Measurements from ENCODE around the gene PSMD14.
"Not testable (repeated sequence)": the region's sequence is repeated elsewhere in the genome, so short reads cannot be mapped to it uniquely, and the experiment has no call there.

Gene PSMD14

GRCh38 chr2:161339532-161339931, 31.3 kb downstream of the PSMD14 start:
- not testable (repeated sequence) for DNase-seq

DNA sequence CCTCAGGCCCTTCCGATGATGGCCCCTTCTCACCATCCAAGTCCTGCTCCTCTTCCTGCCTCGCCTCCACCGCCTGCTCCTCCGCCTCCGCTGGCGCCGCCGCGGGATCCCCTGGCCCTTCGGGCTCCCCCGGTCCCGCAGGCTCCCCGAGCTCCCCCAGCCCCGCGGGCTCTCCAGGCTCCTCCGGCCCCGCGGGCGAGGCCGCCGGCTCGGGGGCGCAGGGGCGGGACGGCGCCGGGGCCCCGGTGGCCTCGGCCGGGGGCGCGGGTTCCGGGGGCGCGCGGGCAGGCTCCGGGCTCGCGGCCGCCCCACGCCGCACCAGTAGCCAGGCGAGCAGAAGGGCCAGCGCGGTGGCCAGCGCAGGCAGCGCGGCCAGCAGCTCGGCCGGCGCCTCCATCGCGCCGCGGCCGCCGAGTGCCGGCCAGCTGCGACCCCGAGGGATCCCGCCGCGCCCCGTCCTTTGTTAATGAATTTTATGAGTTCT, 32.7 kb downstream of the PSMD14 start:
- DNase-seq = not testable (repeated sequence)

DNA sequence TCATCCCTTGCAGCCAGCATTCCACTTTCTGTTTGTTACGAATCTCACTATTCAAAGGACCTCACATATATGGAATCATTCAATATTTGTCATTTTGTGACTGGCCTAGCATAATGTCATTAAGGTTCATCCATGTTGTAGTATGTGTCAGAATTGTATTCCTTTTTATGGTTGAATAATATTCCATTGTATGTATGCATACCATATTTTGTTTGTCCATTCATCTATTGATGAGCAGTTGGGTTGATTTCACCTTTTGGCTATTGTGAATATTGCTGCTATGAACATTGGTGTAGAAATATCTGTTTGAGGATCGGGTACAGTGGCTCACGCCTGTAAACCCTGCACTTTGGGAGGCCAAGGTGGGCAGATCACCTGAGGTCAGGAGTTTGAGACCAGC, 35.0 kb downstream of the PSMD14 start:
- no peak for DNase-seq

DNA sequence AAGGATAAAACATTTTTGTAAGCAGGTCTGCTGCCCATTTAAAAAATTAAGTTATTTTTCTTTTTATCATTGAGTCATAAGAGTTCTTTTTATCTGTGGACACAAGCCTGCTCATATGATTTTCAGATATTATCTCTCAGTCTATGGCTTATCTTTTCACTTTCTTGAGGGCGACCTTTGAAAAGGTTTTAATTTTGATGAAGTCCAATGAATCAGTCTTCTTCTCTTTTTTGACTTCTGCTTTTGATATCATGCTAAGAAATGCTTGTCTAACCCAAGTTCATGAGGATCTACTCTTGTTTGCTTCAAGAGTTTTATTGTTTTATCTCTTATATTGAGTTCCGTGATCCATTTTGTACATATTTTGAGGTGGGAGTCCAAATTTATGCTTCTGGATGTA, 36.5 kb downstream of the PSMD14 start:
- DNase-seq = no peak

DNA sequence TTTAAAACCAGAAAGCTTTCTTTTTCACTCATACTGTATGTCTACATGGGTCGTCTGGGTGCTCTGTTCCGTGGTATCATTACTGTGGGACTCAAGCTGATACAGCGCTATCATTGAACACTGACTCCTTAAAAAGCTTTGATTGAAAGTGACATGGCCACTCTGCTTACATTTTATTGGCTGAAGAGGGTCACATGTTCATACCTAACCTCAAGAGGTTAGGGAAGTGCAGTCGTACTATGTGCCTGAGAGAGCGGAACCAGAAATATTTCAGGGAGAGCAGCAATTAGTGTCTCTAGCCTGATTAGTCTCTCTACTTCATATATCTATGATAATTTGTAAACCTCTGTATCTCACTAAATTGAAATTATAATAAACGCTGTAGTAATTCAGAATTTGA, 43.5 kb downstream of the PSMD14 start:
- no peak for DNase-seq

DNA sequence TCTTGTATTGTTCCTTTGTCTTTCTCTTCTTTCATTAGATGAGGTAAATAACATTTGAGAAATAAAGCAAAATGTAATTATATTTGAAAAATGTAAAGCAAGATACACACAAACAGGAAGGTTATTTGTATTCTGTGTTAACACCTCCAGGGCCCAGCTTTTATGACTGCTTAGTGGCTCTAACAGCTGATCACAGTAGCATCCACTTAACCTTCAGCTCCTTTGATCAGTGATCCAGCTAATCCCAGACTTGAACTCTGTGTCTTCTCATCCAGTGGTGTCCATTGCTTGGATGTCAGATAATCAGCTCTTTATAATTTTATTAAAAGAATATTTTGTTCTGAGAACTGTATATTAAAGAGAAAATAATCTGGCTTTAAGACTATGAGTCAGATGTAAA, 44.5 kb downstream of the PSMD14 start:
- DNase-seq = no peak

DNA sequence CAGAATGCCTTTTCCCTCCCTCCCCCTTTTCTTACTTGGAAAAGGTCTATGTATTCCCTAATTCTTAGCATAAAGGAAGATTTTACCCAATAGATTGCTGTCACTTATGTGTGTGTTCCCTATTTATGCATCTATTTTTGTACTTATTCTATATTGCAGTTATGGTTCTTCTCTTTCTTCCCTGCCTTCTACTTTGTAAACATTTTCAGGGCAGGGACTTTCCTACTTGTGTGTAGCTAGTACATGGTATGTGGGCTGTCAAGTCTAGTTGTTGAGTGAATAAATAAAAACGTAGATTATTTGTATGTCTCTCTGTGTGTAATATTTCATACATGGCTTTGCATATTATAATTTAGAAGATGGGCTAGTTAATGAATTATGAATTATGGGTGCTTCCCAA, 45.3 kb downstream of the PSMD14 start:
- no peak for DNase-seq

DNA sequence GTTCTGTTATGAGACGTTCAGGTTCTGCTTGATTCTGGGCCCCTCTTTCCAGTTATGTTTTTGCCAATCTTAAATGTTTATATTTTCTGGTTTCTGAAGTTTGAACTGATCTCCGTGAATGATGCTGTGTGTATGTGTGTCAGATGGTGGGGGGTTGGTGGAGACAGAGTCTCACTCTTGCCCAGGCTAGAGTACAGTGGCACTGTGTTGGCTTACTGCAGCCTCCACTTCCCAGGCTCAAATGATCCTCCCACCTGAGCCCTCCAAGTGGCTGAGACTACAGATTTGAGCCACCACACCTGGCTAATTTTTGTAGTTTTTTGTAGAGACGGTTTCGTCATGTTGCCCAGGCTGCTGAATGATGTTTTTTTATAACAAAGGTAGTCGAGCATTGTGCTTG, 45.9 kb downstream of the PSMD14 start:
- no peak for DNase-seq

DNA sequence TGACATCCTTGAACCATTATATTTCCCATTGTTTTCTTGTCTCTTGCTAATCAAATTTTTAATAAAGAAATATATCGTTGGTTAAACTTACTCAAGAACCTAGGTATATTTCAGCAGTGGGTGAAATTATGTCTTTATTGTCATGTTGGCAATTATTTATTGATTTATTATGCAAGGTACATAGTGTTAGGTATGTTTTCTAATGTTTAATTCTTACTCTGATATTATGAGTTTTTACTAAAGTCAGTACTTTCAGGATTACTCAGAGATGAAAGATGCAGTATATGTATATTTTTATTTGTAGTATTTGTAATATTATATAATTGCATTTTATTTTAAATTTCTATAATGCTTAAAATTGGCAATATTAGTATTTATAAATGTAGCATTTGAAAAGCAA, 46.9 kb downstream of the PSMD14 start:
- no peak for DNase-seq

GRCh38 chr2:161355983-161356382, 47.8 kb downstream of the PSMD14 start:
- DNase-seq = no peak

DNA sequence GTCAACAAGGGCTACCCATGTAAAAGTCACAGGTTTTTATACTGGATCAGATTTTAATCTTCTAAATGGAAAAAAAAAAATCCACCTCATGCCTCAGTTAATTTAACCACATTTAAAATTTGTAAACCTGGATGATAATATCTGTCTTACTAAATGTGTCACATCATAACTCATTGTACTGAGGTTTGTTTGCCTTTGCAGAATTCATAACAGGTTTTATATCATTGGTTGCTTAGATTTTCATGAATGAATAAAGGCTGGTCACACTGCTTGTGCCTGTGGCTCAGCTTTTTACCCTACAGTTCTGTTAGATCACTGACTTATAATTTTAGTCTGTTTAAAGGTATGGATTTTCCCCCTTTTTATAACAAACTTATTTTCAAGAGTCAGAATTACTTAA, 48.9 kb downstream of the PSMD14 start:
- no peak for DNase-seq

GRCh38 chr2:161358838-161359237, 50.6 kb downstream of the PSMD14 start:
- no peak for DNase-seq

- not testable (repeated sequence) for DNase-seq
Observed at GRCh38 chr2:161360095-161360654, 52.0 kb downstream of the PSMD14 start.

DNA sequence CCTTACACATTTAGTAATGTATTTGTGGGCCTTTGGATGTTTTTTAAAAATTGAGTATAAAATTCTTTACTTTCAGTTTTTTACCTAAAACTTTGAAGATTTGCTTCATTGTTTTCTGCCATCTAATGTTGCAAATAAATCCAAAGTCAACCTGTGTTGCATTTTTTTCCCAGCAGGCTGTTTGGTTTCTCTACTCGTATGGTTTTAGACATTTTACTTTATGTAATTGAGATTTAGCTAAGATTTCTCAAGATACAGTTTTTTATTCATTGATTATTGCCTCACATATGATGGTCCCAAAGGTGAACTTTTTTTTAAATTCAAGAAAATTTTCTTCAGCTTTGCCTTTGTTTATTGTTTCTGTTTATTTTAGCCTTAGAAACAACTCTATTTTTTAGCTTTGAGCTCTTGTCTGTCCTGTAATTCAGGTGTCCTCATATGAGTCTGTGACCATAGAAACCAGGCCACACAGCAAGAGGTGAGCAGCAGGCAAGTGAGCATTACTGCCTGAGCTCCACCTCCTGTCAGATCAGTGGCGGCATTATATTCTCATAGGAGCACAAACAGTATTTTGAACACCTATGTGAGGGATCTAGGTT, 54.4 kb downstream of the PSMD14 start:
- DNase-seq = no peak

DNA sequence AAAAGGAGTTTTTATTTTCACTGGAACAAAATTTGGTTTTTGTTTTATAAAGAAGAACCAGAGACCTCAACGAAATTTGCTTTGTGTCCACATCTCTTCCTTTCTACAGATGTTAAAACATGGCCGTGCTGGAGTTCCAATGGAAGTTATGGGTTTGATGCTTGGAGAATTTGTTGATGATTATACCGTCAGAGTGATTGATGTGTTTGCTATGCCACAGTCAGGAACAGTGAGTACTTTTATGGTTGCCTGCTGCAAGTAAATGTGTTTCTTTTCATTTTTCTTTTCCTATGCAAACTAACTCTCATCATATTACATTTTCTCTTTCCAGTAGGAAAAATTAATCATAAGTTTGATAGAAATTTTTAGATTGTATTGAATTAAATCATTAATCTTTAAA, 59.5 kb downstream of the PSMD14 start:
- no peak for DNase-seq

- no peak for DNase-seq
Observed at GRCh38 chr2:161369311-161369710, 61.1 kb downstream of the PSMD14 start.

DNA sequence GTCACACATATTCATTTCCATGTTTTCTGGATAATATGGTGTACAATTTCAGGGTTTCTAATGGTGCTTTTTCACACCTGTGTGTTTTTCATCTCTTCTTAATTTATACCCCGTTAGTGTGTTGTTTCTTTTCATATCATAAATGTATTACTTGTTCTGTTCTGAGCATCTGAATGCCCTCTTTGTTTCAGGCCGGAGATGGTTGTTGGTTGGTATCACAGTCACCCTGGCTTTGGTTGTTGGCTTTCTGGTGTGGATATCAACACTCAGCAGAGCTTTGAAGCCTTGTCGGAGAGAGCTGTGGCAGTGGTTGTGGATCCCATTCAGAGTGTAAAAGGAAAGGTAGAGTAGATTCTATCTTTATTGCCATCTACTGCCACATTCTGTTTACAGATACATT, 62.8 kb downstream of the PSMD14 start:
- no peak for DNase-seq

- DNase-seq = no peak
Observed at GRCh38 chr2:161371869-161372268, 63.6 kb downstream of the PSMD14 start.

- DNase-seq = no peak
Observed at GRCh38 chr2:161373942-161374341, 65.7 kb downstream of the PSMD14 start.

DNA sequence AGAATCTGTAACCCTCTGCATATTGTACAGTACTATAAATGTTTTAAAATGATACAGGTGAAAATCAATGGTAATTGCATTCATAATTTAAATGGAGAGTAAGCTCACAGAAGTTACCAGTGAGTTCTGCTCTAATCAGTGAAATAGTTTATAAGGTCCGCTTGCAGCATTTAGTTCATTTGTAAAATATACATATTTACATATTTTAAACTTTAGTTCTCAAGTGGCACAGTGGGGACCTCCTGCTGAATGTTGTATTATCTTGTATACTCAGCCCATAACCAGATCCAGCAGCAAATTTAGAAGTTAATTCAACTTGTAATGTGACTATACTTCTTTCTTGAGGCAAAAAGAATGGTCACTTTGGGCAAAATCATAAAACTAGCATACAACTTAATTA, 66.2 kb downstream of the PSMD14 start:
- DNase-seq = no peak

- DNase-seq = no peak
Observed at GRCh38 chr2:161379740-161380139, 71.5 kb downstream of the PSMD14 start.

- DNase-seq = no peak
Observed at GRCh38 chr2:161381546-161381945, 73.3 kb downstream of the PSMD14 start.

DNA sequence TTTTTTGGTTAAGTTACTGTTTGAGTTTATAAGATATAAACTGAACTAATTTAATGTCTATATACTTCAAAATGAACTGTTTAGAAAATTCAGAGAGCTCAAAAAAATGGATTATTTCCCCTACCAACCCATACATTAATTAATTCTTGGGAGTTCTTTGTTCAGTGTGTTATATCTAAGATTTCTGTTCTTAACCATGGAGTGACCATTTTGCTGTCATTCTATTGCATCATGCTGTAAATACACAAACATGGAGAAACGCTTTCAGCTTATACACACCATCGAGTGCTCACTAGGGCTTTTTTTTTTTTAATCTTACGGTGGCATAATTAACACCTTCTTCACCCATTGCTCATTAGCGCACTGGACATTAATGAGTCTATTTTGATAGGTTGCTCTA, 74.5 kb downstream of the PSMD14 start:
- DNase-seq = no peak

DNA sequence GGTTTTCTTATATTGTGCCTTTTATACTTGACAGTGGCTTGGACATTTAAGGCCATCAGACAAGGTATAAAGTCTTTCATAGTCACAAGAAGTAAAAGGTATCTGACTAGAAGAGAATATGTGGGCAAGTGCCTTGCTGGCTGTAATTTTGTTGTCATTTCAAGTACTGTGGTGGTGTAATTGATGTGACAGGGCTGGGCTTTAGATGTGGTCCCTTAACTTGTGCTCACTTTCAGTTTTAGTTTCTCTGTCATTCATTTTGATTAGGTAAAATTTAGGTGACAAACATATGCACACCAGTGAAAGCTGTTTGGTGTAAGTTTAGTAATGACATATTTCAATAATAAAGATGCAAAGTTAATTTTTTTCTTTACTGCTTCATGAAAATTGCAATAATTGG, 76.6 kb downstream of the PSMD14 start:
- no peak for DNase-seq

DNA sequence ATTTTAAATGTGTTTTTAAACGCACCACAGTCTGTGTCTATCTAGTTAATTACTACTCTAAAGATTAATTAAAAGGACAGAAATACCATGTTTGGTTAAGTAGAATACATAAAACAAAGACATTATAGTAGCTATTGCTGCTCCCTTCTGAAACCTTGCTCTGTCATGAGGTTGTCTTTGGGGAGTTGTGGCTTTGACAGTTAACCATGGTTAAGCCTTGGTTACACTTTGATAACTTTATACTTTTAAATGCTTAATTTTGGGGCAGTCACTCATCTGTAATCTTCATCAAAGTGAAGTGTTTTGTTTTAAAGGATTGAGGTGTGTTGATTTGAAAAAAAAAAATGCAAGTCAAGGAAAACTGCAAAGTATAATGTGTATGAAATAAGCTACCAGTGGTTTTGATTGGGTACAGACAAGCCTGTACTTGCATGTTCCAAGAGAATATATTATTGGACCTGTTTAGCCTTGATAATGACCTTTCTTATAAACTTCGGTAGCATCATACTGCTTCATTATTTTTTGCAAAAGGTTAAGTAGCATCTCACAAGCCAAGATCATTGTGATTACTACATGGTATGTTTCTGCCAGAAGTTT, 78.1 kb downstream of the PSMD14 start:
- DNase-seq = no peak
